SJCRH30 (cell line): Measurements from ENCODE around the gene KCTD6. TPM values are rescaled to one million over a fixed set of nuclear protein-coding genes. Genes with fewer than 3 reads are reported as not detected.
"Not testable (repeated sequence)": the region's sequence is repeated elsewhere in the genome, so short reads cannot be mapped to it uniquely, and the experiment has no call there.

Experiments
- DNase-seq, 2 experiments: peaks; one replicate each; pipeline ENCODE4 v3.0.0-alpha.2; 2015 to 2020
- H3K27ac ChIP-seq: fragments of 250-450 bp; sonication (Bioruptor Pico); 2 replicates; pipeline ENCODE4 v1.5.1; 2020; ENCODE audit warnings: mild to moderate bottlenecking, moderate library complexity
- H3K27me3 ChIP-seq: fragments of 250-450 bp; sonication (Bioruptor Pico); 2 replicates; pipeline ENCODE4 v1.5.1; 2020; ENCODE audit warnings: mild to moderate bottlenecking, moderate library complexity
- H3K36me3 ChIP-seq: fragments of 250-450 bp; sonication (Bioruptor Pico); 2 replicates; pipeline ENCODE4 v1.5.1; 2020; ENCODE audit warnings: mild to moderate bottlenecking, moderate library complexity
- H3K4me1 ChIP-seq: fragments of 250-450 bp; sonication (Bioruptor Pico); 2 replicates; pipeline ENCODE4 v1.5.1; 2020; ENCODE audit warnings: mild to moderate bottlenecking, moderate library complexity
- H3K4me3 ChIP-seq: fragments of 250-450 bp; sonication (Bioruptor Pico); 2 replicates; pipeline ENCODE4 v1.5.1; 2020; ENCODE audit warnings: mild to moderate bottlenecking, moderate library complexity
- H3K9me3 ChIP-seq: fragments of 250-450 bp; sonication (Bioruptor Pico); replicated peaks from 2 replicates; pipeline ENCODE4 v1.5.1; 2020; ENCODE audit warnings: mild to moderate bottlenecking, moderate library complexity
- total RNA-seq: library from RNA; depleted of rRNA; stranded (reverse); fragments of >200 nt; shearing (Covaris generic); gene quantifications from 2 replicates; pipeline ENCODE4 v1.2.3, GENCODE V29; 2014

KCTD6 gene
- total RNA-seq, 1 experiment from 2014 or later = 11.5 TPM

DNA sequence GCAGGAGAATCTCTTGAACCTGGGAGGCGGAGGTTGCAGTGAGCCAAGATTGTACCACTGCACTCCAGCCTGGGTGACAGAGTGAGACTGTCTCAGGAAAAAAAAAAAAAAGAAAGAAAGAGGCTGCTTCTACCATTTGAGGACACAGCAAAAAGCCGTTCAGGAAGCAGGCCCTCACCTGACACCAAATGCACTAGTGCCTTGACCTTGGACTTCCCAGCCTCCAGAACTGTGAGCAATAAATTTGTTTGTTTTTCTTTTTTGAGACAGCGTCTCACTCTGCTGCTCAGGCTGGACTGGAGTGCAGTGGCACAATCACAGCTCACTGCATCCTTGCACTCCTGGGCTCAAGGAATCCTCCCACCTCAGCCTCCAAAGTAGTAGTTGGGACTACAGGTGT, 35.5 kb downstream of the KCTD6 start:
- H3K4me3 ChIP-seq, DNase-seq, H3K9me3 ChIP-seq, H3K27me3 ChIP-seq, H3K4me1 ChIP-seq, H3K36me3 ChIP-seq, H3K27ac ChIP-seq: not testable (repeated sequence)

DNA sequence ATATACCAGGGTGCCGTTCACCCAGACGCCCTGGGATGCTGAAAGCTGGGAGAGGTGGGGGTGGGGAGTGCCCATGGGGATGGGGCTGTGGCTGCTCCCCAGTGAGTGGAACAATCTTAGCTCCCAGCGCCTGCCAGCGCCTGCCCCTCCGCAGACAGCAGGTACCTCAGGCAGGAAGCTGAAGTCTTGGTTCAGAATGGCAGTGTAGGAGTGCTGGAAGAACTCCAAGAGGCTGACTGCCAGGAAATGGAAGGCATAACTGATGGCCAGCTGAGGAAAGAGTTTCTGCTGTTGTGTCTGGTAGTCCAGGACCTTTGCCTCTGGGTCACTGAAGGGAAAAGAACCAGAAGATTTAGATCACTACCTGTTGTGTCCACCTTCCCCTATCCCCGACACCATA, 36.7 kb downstream of the KCTD6 start:
- Histone ChIP-seq H3K4me3 (no peak overlapping the region), H3K9me3 (no peaks in the 10 kb centered on the region), H3K36me3 (no peaks in the 10 kb centered on the region), H3K27me3 (no peaks in the 10 kb centered on the region), H3K27ac (no peak overlapping the region), H3K4me1 (no peaks in the 10 kb centered on the region)
- DNase-seq = peak in 1 of 2 experiments; percentile 41

GRCh38 chr3:58529516-58530353, 37.8 kb downstream of the KCTD6 start:
- no peak overlapping the region for H3K27ac ChIP-seq
- H3K4me1 ChIP-seq = no peaks in the 10 kb centered on the region
- peak; percentile 52 to 61 for DNase-seq
- no peak overlapping the region for H3K4me3 ChIP-seq
- H3K9me3 ChIP-seq = no peaks in the 10 kb centered on the region
- no peaks in the 10 kb centered on the region for H3K36me3 ChIP-seq
- no peaks in the 10 kb centered on the region for H3K27me3 ChIP-seq

DNA sequence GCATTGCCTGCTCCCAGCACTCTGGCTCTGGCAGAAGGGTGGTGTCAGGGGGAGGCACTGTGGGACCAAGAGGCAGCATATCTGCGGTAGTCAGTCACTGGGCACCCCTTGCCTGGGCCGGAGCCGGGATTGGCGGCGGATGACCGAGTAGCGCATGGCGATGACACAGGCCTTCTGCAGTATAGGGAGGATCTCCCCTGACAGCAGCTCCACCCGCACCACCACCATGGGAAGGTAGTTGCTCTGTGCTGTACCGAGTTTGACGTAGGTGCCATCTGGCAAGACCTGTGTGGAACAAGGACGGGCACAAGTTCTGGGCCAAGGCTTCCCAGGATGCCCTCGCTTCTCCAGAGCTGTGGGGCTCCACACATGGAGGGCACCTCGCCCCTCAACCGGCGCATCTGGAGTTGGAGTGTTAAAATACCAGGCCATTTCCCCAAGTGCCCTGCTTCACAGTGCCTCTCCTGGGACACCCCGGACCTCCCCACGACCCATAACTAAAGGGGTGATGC, 38.5 kb downstream of the KCTD6 start:
- Histone ChIP-seq H3K9me3 (no peaks in the 10 kb centered on the region), H3K27ac (no peak overlapping the region), H3K4me1 (no peaks in the 10 kb centered on the region), H3K4me3 (no peak overlapping the region), H3K36me3 (no peaks in the 10 kb centered on the region), H3K27me3 (no peaks in the 10 kb centered on the region)
- no peak for DNase-seq

GRCh38 chr3:58531555-58531954, 39.7 kb downstream of the KCTD6 start:
- no peak for DNase-seq
- Histone ChIP-seq H3K4me1 (0 out of 2 replicates have a peak, but pooled peaks cover 1% of the 10 kb centered on the region), H3K27me3 (no peaks in the 10 kb centered on the region), H3K9me3 (no peaks in the 10 kb centered on the region), H3K36me3 (no peaks in the 10 kb centered on the region), H3K27ac (no peak overlapping the region), H3K4me3 (no peak overlapping the region)

DNA sequence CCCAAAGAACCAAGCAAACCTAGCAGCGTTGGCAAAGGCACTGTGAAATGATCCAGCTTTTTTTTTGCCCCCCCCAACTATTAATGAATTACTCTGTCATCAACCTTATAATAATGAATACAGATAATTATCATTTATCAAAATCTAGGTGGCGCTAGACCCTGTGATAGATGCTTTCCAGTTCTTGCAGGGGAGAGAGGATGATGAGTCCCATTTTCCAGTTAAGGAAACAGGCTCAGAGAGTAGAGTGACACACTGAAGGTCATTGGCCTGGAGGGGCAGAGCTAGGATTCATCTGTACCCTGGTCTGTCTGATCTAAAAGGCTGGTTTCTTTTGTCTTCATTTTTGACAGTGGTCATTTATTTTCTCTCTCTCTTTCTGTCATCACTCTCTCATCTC, 40.1 kb downstream of the KCTD6 start:
- Histone ChIP-seq H3K27me3 (no peaks in the 10 kb centered on the region), H3K9me3 (no peaks in the 10 kb centered on the region), H3K4me1 (0 out of 2 replicates have a peak, but pooled peaks cover 3% of the 10 kb centered on the region), H3K4me3 (no peak overlapping the region), H3K27ac (no peak overlapping the region), H3K36me3 (no peaks in the 10 kb centered on the region)
- DNase-seq = no peak

DNA sequence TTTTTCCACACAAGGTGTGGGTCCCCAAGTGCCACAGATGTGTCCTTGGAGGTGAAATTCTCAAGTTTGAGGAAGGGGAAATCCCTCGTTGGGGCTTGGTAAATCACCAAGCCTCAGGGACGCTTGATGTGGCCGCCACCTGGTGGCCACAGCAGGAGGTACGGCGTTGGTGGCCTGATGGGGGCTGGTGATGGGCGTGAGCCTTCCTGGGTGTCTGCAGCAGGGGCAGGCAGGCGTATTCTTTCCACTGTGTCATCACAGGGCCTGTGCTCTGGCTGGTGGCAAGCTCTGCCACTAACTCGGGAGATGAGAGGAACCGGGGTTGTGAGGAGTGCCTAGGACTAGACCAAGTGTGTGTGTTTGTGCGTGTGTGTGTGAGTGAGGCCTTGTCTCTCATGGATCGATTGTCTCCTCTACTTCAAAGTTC, 40.9 kb downstream of the KCTD6 start:
- no peak overlapping the region for H3K27ac ChIP-seq
- no peaks in the 10 kb centered on the region for H3K27me3 ChIP-seq
- no peaks in the 10 kb centered on the region for H3K36me3 ChIP-seq
- DNase-seq = peak; percentile 48 to 75
- H3K4me3 ChIP-seq = no peak overlapping the region
- no peaks in the 10 kb centered on the region for H3K9me3 ChIP-seq
- 0 out of 2 replicates have a peak, but pooled peaks cover 3% of the 10 kb centered on the region for H3K4me1 ChIP-seq

- Histone ChIP-seq H3K27me3 (no peaks in the 10 kb centered on the region), H3K4me1 (0 out of 2 replicates have a peak, but pooled peaks cover 3% of the 10 kb centered on the region), H3K27ac (no peak overlapping the region), H3K9me3 (no peaks in the 10 kb centered on the region), H3K4me3 (no peak overlapping the region), H3K36me3 (no peaks in the 10 kb centered on the region)
- no peak for DNase-seq
Observed at GRCh38 chr3:58534592-58535494, 42.9 kb downstream of the KCTD6 start.

DNA sequence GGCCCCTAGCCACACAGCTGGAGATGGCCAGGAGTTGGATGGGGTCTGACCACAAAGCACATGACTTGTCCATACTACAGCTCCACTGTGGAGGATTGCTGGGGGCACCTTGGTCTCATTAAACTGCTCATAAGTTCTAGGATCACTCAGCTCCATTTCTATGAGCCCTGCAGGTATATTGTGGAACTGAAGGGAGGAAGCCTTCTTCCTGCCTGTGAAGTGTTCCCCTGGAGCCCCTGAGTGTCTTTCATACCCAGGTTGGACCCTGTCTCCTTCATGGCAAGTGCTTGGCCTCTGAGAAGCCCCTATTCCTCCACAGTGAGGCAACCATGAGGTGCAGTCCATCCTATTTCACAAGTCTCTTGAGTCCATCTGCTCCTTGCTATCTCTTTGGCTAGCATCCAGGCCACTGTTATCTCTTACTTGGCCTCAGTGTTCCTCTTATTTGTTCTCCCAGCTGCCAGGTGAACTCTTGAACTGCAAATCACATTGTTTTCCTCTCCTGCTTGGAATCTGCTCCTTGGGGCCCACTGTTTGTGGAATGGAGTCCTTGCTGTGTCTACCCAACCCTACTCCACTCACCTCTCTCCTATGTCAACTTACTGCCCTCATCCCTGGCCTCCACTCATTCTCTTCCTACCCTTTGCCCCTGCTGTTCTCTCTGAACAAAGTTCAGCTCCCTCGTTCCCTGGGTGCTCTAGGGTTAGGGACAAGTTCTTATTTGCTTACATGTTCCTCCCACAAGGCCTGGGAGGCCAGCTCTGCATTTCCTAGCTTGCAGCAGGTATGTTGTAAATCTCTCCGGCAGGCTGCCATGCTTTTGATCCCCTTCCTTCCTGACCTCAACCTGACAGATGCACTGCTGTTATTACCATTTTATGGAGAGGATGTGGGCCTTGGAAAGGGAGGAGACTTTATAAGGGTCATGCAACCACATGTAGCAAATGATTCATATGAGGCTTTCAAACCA, 43.9 kb downstream of the KCTD6 start:
- DNase-seq = no peak
- H3K9me3 ChIP-seq = no peaks in the 10 kb centered on the region
- H3K36me3 ChIP-seq = no peaks in the 10 kb centered on the region

GRCh38 chr3:58536501-58537411, 44.9 kb downstream of the KCTD6 start, which contains the start of gene ACOX2:
ACOX2 (minus strand) TSS chr3:58537190; CDS start chr3:58535106, 2,084 bp downstream.
- DNase-seq = no peak
- H3K4me1 ChIP-seq = 0 out of 2 replicates have a peak, but pooled peaks cover 3% of the 10 kb centered on the region
- H3K27me3 ChIP-seq = no peaks in the 10 kb centered on the region
- no peaks in the 10 kb centered on the region for H3K9me3 ChIP-seq
- H3K27ac ChIP-seq = no peak within 1 kb of the TSS
- no peaks in the 10 kb centered on the region for H3K36me3 ChIP-seq
- H3K4me3 ChIP-seq = no peak within 1 kb of the TSS

More for the DNA sequence above, 43.9 kb downstream of the KCTD6 start:
- H3K27me3 ChIP-seq = no peaks in the 10 kb centered on the region
- H3K4me1 ChIP-seq = 0 out of 2 replicates have a peak, but pooled peaks cover 3% of the 10 kb centered on the region
- no peak overlapping the region for H3K4me3 ChIP-seq
- H3K27ac ChIP-seq = no peak overlapping the region

DNA sequence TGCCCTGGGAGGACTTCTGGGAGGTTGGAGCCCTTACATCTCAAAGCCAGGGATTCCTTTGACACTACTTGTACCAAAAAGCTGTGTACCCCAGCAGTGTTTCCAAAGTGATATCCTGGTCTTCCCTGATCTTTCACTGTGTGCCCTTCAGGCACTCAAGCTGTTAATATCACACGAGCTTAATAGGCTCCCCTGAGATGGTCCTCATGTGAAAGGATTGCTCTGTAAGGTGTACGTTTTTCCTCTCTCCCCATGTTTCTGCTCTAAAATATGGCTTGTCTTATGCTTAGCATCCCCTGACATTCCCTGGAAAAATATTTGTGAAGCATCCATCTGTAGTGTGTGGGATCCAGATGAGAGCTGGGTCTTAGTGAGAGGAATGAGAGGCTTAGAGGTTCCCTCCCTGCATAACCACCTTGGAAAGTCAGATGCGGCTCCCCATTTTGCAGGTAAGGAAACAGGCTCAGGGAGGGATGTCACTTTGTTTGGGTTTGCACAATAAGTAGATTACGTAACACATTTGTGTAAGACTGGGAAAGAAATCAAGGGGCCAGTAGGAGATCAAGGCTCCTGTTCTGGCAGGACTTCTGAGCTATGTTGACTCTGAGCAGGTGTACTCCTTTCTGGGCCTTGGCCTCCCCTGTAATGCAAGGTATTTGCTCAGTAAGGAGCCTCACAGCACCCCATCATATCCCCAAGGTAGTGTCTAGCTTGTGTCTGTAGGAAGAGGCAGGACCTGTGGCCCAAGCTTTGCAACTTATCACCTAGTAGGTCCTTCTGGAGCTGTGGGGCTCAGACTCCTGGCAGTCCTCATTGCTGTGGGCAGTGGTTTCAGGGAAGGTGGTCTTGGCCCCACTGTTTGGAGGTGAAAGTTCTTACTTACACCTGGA, 45.8 kb downstream of the KCTD6 start:
- H3K9me3 ChIP-seq = no peaks in the 10 kb centered on the region
- no peaks in the 10 kb centered on the region for H3K36me3 ChIP-seq
- H3K4me1 ChIP-seq = 0 out of 2 replicates have a peak, but pooled peaks cover 3% of the 10 kb centered on the region
- H3K4me3 ChIP-seq = no peak overlapping the region
- no peaks in the 10 kb centered on the region for H3K27me3 ChIP-seq
- DNase-seq = no peak
- H3K27ac ChIP-seq = no peak overlapping the region

DNA sequence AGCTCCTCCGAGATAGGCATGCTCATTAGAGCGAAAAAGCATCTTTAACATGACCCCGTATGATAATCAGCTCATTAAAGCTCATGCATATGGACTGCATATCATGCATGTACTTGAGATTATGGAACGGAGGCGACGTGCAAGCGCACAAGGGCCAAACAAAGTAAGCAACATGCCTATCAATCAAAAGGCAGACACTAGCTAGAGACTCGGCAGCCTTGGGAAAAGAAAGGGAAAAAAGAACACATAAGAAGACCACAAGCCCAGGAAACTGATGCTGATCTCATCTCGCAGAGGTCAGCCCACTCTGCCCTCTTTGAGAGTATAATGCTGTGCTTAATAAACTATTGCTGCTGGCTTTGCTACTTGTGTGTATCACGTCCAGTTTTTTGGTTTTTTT, 47.7 kb downstream of the KCTD6 start:
- 0 out of 2 replicates have a peak, but pooled peaks cover 3% of the 10 kb centered on the region for H3K4me1 ChIP-seq
- no peaks in the 10 kb centered on the region for H3K27me3 ChIP-seq
- H3K27ac ChIP-seq = no peak overlapping the region
- H3K36me3 ChIP-seq = no peaks in the 10 kb centered on the region
- no peaks in the 10 kb centered on the region for H3K9me3 ChIP-seq
- no peak for DNase-seq
- H3K4me3 ChIP-seq = no peak overlapping the region
